VCaP (cell line): ENCODE results near the gene AFP.

Experiments
- H3K27ac ChIP-seq: fragments of 450-650 bp; 2 replicates; pipeline ENCODE4 v1.5.1; 2017
- TF ChIP-seq, protein P1 (sequence below): fragments of 450-650 bp; conservative IDR thresholded peaks from 2 replicates; pipeline ENCODE4 v1.5.1; 2017; ENCODE audit warnings: mild to moderate bottlenecking, moderate library complexity

The AFP gene

GRCh38 chr4:73477176-73477575, 41.2 kb downstream of the AFP start:
- TF ChIP-seq, protein P1, sequence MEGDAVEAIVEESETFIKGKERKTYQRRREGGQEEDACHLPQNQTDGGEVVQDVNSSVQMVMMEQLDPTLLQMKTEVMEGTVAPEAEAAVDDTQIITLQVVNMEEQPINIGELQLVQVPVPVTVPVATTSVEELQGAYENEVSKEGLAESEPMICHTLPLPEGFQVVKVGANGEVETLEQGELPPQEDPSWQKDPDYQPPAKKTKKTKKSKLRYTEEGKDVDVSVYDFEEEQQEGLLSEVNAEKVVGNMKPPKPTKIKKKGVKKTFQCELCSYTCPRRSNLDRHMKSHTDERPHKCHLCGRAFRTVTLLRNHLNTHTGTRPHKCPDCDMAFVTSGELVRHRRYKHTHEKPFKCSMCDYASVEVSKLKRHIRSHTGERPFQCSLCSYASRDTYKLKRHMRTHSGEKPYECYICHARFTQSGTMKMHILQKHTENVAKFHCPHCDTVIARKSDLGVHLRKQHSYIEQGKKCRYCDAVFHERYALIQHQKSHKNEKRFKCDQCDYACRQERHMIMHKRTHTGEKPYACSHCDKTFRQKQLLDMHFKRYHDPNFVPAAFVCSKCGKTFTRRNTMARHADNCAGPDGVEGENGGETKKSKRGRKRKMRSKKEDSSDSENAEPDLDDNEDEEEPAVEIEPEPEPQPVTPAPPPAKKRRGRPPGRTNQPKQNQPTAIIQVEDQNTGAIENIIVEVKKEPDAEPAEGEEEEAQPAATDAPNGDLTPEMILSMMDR = no peak
- no peak overlapping the region for H3K27ac ChIP-seq

DNA sequence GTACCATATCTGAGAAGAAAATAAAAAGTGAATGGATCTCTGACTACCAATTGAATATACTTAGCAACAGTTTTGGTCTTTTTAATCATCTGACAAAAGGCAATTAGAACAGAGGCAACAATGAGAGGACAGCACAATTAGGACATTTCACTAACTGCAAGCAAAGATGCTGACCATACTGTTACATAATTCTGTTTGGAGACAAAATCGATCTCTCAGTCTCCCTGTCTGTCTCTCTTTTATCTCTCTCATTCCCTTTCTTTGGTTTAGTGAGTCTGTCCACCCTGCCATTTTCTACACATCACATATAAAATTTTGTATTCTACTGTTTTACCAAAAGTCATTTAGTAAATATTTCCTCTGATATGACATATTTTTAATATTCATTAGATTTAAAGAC, 43.3 kb downstream of the AFP start:
- TF ChIP-seq, protein P1 = no peak
- no peak overlapping the region for H3K27ac ChIP-seq

- TF ChIP-seq, protein P1 = no peak
- no peak within 1 kb of the TSS for H3K27ac ChIP-seq
Observed at GRCh38 chr4:73481358-73481757, 45.3 kb downstream of the AFP start, which contains the start of gene AFM. TSS of gene AFM (plus strand) at chr4:73481745. CDS start at chr4:73481776, 31 bp downstream.

GRCh38 chr4:73485085-73485484, 49.1 kb downstream of the AFP start:
- TF ChIP-seq, protein P1 = no peak
- no peak overlapping the region for H3K27ac ChIP-seq

- no peak overlapping the region for H3K27ac ChIP-seq
- TF ChIP-seq, protein P1 = no peak
Observed at GRCh38 chr4:73485596-73485995, 49.6 kb downstream of the AFP start.

GRCh38 chr4:73486497-73486896, 50.5 kb downstream of the AFP start:
- TF ChIP-seq, protein P1 = no peak
- H3K27ac ChIP-seq = no peak overlapping the region

- TF ChIP-seq, protein P1 = no peak
Observed at GRCh38 chr4:73487233-73487632, 51.2 kb downstream of the AFP start.

More at GRCh38 chr4:73487233-73487632, 51.2 kb downstream of the AFP start:
- no peak overlapping the region for H3K27ac ChIP-seq
